Vagina (tissue), 2 donors: Measurements from ENCODE around the gene SLC16A6. TPM values are rescaled to one million over a fixed set of nuclear protein-coding genes. Genes with fewer than 3 reads are reported as not detected.

Source experiments
- DNase-seq, 2 donors: peaks; one replicate each; pipeline ENCODE4 v3.0.0-alpha.2; 2017; ENCODE audit errors: extremely low spot score in 2 of 2
- H3K27ac ChIP-seq: fragments of 200-600 bp; sonication (generic); one replicate; pipeline ENCODE4 v1.5.1; 2019
- H3K27me3 ChIP-seq: fragments of 200-600 bp; sonication (generic); one replicate; pipeline ENCODE4 v1.5.1; 2019
- H3K36me3 ChIP-seq, 2 donors: fragments of 200-600 bp; sonication (generic); one replicate each; pipeline ENCODE4 v1.5.1; 2017 to 2019
- H3K4me1 ChIP-seq: fragments of 200-600 bp; sonication (generic); one replicate; pipeline ENCODE4 v1.5.1; 2019
- H3K4me3 ChIP-seq, 2 donors: fragments of 200-600 bp; sonication (generic); 1 replicate in 1 of 2; 2 replicates in 1 of 2; pipeline ENCODE4 v1.5.1; 2016 to 2019
- H3K9me3 ChIP-seq: fragments of 200-600 bp; sonication (generic); one replicate; pipeline ENCODE4 v1.5.1; 2019
- POLR2A ChIP-seq, 2 donors: fragments of 450-650 bp; IDR thresholded peaks; one replicate each; pipeline ENCODE4 v1.6.1; 2017; ENCODE audit warnings: antibody characterized with exemption in 2 of 2, mild to moderate bottlenecking in 2 of 2, moderate library complexity in 2 of 2
- POLR2AphosphoS5 ChIP-seq, 2 donors: sonication (generic); formaldehyde crosslinking; IDR thresholded peaks; one replicate each; pipeline ENCODE4 v1.9.0; 2017; ENCODE audit warnings: antibody characterized with exemption in 2 of 2, mild to moderate bottlenecking in 2 of 2, low read depth in 1 of 2; ENCODE audit not compliant: insufficient read depth in 1 of 2
- intact Hi-C: fragments of 100-400 bp; cut with DNase I; formaldehyde crosslinking; loops from one replicate; pipeline ENCODE4 v1.15.1; 2023
- total RNA-seq: library from RNA; depleted of rRNA; stranded (reverse); fragments of >200 nt; gene quantifications from one replicate; pipeline ENCODE4 v1.2.3, GENCODE V29; 2016
- TF ChIP-seq, protein P1 (sequence below), 3 experiments: fragments of 450-650 bp in 2 of 3; fragments of 200-600 bp in 1 of 3; sonication (generic) in 1 of 3; IDR thresholded peaks; one replicate each; pipeline ENCODE4 v1.5.1; 2017 to 2019; ENCODE audit warnings: antibody characterized with exemption in 3 of 3, mild to moderate bottlenecking in 2 of 3, moderate library complexity in 2 of 3

The SLC16A6 gene
- total RNA-seq, 1 donor from 2014 or later = 2.7 TPM

- no peaks in the 10 kb centered on the region for H3K36me3 ChIP-seq
- TF ChIP-seq, protein P1, sequence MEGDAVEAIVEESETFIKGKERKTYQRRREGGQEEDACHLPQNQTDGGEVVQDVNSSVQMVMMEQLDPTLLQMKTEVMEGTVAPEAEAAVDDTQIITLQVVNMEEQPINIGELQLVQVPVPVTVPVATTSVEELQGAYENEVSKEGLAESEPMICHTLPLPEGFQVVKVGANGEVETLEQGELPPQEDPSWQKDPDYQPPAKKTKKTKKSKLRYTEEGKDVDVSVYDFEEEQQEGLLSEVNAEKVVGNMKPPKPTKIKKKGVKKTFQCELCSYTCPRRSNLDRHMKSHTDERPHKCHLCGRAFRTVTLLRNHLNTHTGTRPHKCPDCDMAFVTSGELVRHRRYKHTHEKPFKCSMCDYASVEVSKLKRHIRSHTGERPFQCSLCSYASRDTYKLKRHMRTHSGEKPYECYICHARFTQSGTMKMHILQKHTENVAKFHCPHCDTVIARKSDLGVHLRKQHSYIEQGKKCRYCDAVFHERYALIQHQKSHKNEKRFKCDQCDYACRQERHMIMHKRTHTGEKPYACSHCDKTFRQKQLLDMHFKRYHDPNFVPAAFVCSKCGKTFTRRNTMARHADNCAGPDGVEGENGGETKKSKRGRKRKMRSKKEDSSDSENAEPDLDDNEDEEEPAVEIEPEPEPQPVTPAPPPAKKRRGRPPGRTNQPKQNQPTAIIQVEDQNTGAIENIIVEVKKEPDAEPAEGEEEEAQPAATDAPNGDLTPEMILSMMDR (IDR thresholded peaks at IDR 0.05) = no peak
- TF ChIP-seq POLR2AphosphoS5 (IDR thresholded peaks at IDR 0.05; ENCODE audit: insufficient read depth in 1 of 2, low read depth in 1 of 2) = no peak
- no peak overlapping the region for H3K4me3 ChIP-seq
- no peaks in the 10 kb centered on the region for H3K9me3 ChIP-seq
- DNase-seq = no peak
- no peaks in the 10 kb centered on the region for H3K4me1 ChIP-seq
- intact Hi-C loops = no loop called here
- H3K27me3 ChIP-seq = no peaks in the 10 kb centered on the region
- H3K27ac ChIP-seq = no peak overlapping the region
Measured at GRCh38 chr17:68327823-68328557, 37.1 kb upstream of the SLC16A6 start.

- intact Hi-C loops = no loop called here
- H3K9me3 ChIP-seq = no peaks in the 10 kb centered on the region
- H3K36me3 ChIP-seq = no peaks in the 10 kb centered on the region
- TF ChIP-seq POLR2AphosphoS5 (IDR thresholded peaks at IDR 0.05; ENCODE audit: insufficient read depth in 1 of 2, low read depth in 1 of 2) (no peak), POLR2A (IDR thresholded peaks at IDR 0.05) (no peak)
- TF ChIP-seq, protein P1 (IDR thresholded peaks at IDR 0.05) = no peak
- H3K4me1 ChIP-seq = no peaks in the 10 kb centered on the region
- no peak for DNase-seq
- H3K27me3 ChIP-seq = no peaks in the 10 kb centered on the region
- no peak overlapping the region for H3K4me3 ChIP-seq
- no peak overlapping the region for H3K27ac ChIP-seq
Measured at GRCh38 chr17:68326681-68327080, 35.8 kb upstream of the SLC16A6 start.

DNA sequence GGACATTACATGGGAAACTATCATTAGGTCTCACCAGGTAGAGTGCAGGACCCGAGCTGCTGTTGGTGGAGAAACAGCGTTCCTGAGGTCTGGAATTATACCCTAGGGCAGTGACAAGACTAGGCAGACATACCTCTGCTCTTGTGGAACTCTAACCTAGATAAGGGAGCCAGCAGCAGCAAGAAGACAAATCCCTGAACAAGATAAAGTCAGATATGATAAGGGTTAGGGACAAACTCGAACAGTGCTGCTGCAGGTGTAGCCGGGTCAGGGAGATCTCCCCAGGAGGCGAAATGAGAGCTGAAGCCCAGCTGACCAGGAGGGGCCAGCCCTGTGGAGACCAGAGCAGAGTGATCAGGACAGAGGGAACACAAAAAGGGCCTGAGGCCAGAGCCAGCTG is 35.0 kb upstream of the SLC16A6 start:
- intact Hi-C loops = no loop called here

DNA sequence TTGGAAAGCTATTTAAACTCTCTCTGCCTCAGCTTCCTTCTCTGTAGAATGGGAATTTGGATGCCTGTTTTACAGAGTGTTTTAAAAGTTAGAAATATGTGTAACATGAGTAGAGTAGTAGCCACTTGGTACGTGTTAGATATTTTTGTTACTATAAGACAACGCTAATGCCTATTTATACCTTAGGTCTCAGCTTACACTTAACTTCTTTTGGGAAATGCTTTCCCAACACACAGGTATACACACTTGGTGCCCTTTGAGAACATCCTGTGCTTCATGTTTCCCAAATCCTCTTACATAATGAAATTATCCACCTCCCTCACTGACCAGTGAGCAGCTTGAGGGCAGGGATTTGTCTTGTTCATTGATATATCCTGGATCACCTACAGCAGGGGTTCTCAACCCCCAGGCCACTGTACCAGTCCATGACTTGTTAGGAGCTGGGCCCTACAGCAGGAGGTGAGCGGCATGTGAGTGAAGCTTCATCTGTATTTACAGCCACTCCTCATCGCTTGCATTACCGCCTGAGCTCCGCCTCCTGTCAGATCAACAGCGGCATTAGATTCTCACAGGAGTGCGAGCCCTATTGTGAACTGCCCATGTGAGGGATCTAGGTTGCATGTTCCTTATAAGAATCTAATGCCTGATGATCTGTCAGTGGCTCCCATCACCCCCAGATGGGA is 33.9 kb upstream of the SLC16A6 start:
- no peak for DNase-seq
- Histone ChIP-seq H3K27me3 (no peaks in the 10 kb centered on the region), H3K9me3 (no peaks in the 10 kb centered on the region), H3K4me1 (no peaks in the 10 kb centered on the region), H3K4me3 (no peak overlapping the region), H3K27ac (no peak overlapping the region), H3K36me3 (no peaks in the 10 kb centered on the region)
- TF ChIP-seq POLR2AphosphoS5 (IDR thresholded peaks at IDR 0.05; ENCODE audit: insufficient read depth in 1 of 2, low read depth in 1 of 2) (no peak), POLR2A (IDR thresholded peaks at IDR 0.05) (no peak)
- TF ChIP-seq, protein P1 (IDR thresholded peaks at IDR 0.05) = no peak
- intact Hi-C loops = no loop called here

More for the DNA sequence above, 35.0 kb upstream of the SLC16A6 start:
- Histone ChIP-seq H3K27me3 (no peaks in the 10 kb centered on the region), H3K9me3 (no peaks in the 10 kb centered on the region), H3K4me3 (no peak overlapping the region), H3K4me1 (no peaks in the 10 kb centered on the region), H3K36me3 (no peaks in the 10 kb centered on the region), H3K27ac (no peak overlapping the region)
- DNase-seq = no peak
- no peak for TF ChIP-seq POLR2A (IDR thresholded peaks at IDR 0.05)
- TF ChIP-seq, protein P1 (IDR thresholded peaks at IDR 0.05) = no peak
- TF ChIP-seq POLR2AphosphoS5 (IDR thresholded peaks at IDR 0.05; ENCODE audit: insufficient read depth in 1 of 2, low read depth in 1 of 2) = no peak

- no peak for DNase-seq
- Histone ChIP-seq H3K36me3 (no peaks in the 10 kb centered on the region), H3K27ac (no peak overlapping the region), H3K27me3 (no peaks in the 10 kb centered on the region), H3K4me1 (no peaks in the 10 kb centered on the region), H3K4me3 (no peak overlapping the region), H3K9me3 (no peaks in the 10 kb centered on the region)
- intact Hi-C loops = no loop called here
- TF ChIP-seq, protein P1 (IDR thresholded peaks at IDR 0.05) = no peak
- no peak for TF ChIP-seq POLR2A (IDR thresholded peaks at IDR 0.05)
- TF ChIP-seq POLR2AphosphoS5 (IDR thresholded peaks at IDR 0.05; ENCODE audit: insufficient read depth in 1 of 2, low read depth in 1 of 2) = no peak
Measured at GRCh38 chr17:68324114-68324513, 33.2 kb upstream of the SLC16A6 start.
